Measurements from ENCODE around the gene GOLGA3. TPM values are rescaled to one million over a fixed set of nuclear protein-coding genes. Genes with fewer than 3 reads are reported as not detected.
"Not testable (repeated sequence)": the region's sequence is repeated elsewhere in the genome, so short reads cannot be mapped to it uniquely, and the experiment has no call there.

GOLGA3 gene
- total RNA-seq, 1 donor, result 127 TPM

DNA sequence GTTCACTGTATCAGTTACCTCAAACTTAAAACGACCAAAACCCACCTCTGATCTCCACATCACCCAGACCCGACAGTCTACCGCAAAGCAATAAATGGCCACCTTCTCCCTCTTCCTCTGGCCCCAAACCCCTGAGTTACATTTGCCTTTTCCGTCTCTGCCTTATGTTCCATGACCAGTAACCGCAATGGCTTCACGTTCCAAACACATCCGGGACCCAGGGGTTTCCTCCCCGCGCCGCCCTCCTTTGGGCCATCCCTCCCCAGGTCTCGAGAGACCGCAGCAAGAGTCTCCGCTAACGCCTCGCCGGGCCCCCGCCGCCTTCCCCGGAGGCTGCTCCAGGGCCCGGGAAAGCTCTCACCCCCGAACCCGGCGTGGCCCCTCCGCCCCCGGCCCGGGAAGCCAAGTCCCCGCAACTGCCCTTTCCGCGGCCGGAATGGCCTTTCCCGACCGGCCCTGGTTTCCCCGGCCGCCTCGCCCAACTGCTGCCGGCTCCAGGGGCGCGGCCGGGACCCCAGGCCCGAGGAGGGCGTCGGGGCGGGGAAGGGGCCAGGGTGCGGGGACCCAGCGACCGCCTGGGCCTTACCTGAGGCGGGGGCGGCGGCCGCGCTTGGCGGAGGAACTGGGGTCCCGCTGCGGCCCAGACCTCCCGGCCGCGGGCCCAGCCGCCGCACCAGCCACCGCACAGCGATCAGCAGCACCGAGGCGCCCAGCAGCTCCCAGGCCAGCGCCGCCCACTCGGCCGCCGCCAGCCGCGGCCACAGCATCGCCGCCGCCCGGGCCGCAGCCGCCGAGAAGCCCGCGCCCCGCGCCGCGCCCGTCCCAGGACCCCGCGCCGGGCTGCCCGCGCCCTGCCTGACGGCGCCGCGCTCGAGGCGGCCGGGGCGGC lies 67.4 kb downstream of the GOLGA3 start, which contains the start of gene ANKLE2:
ANKLE2 (minus strand) TSS at position 801 of the 889 bp plus-strand sequence; CDS start at position 767, 34 bp downstream.
- peak; percentile 97 for DNase-seq (ENCODE audit: insufficient read length, low spot score, missing footprints)
- Histone ChIP-seq H3K36me3 (ENCODE audit: insufficient read depth, low read length) (peaks cover 12% of the 10 kb centered on the region), H3K27ac (ENCODE audit: low read depth, low read length) (peak within 1 kb of the TSS; percentile 95), H2AFZ (ENCODE audit: low read length) (peak within 1 kb of the TSS; percentile 77), H3K27me3 (ENCODE audit: insufficient read depth, low read length) (no peaks in the 10 kb centered on the region), H3K4me3 (ENCODE audit: insufficient read depth, low read length) (peak within 1 kb of the TSS; percentile 81), H3K4me2 (ENCODE audit: insufficient read depth, low read length) (peak within 1 kb of the TSS; percentile 89), H3K4me1 (ENCODE audit: insufficient read depth, low read length) (peaks cover 14% of the 10 kb centered on the region), H3K9me3 (ENCODE audit: low read depth, low read length) (no peaks in the 10 kb centered on the region), H3K79me2 (ENCODE audit: insufficient read depth, low read length) (peaks cover 56% of the 10 kb centered on the region), H4K20me1 (ENCODE audit: insufficient read depth, low read length) (peaks cover 38% of the 10 kb centered on the region)
- TF ChIP-seq, protein P1, sequence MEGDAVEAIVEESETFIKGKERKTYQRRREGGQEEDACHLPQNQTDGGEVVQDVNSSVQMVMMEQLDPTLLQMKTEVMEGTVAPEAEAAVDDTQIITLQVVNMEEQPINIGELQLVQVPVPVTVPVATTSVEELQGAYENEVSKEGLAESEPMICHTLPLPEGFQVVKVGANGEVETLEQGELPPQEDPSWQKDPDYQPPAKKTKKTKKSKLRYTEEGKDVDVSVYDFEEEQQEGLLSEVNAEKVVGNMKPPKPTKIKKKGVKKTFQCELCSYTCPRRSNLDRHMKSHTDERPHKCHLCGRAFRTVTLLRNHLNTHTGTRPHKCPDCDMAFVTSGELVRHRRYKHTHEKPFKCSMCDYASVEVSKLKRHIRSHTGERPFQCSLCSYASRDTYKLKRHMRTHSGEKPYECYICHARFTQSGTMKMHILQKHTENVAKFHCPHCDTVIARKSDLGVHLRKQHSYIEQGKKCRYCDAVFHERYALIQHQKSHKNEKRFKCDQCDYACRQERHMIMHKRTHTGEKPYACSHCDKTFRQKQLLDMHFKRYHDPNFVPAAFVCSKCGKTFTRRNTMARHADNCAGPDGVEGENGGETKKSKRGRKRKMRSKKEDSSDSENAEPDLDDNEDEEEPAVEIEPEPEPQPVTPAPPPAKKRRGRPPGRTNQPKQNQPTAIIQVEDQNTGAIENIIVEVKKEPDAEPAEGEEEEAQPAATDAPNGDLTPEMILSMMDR (IDR thresholded peaks at IDR 0.05; ENCODE audit: extremely low read depth, low read depth, low read length), result no peak

DNA sequence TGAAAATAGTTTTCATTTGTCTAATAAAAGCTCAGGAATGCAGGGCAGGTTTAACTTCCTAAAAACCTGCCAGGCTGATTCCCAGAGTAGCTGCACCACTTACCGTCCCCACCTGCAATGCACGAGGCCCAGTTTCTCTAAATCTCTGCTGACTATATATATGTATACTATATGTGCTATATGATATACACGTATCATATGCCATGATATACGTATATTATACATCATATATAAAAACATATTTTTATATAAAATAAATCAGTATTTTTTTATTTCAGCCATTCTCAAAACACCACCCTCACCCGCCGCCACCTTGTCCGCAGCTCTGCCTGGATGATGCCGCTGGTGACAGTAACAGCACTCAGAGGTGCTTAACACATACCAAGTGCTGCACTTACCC lies 69.3 kb downstream of the GOLGA3 start:
- Histone ChIP-seq H3K27me3 (ENCODE audit: insufficient read depth, low read length) (no peaks in the 10 kb centered on the region), H3K4me2 (ENCODE audit: insufficient read depth, low read length) (peak overlapping the region; percentile 89), H3K79me2 (ENCODE audit: insufficient read depth, low read length) (peaks cover 75% of the 10 kb centered on the region), H3K9me3 (ENCODE audit: low read depth, low read length) (no peaks in the 10 kb centered on the region), H2AFZ (ENCODE audit: low read length) (no peak overlapping the region), H3K27ac (ENCODE audit: low read depth, low read length) (peak overlapping the region; percentile 95), H3K4me3 (ENCODE audit: insufficient read depth, low read length) (no peak overlapping the region), H3K36me3 (ENCODE audit: insufficient read depth, low read length) (peaks cover 20% of the 10 kb centered on the region), H3K4me1 (ENCODE audit: insufficient read depth, low read length) (peaks cover 13% of the 10 kb centered on the region), H4K20me1 (ENCODE audit: insufficient read depth, low read length) (peaks cover 42% of the 10 kb centered on the region)
- TF ChIP-seq, protein P1 (IDR thresholded peaks at IDR 0.05; ENCODE audit: extremely low read depth, low read depth, low read length), result no peak
- DNase-seq (ENCODE audit: insufficient read length, low spot score, missing footprints), result peak; percentile 60

DNA sequence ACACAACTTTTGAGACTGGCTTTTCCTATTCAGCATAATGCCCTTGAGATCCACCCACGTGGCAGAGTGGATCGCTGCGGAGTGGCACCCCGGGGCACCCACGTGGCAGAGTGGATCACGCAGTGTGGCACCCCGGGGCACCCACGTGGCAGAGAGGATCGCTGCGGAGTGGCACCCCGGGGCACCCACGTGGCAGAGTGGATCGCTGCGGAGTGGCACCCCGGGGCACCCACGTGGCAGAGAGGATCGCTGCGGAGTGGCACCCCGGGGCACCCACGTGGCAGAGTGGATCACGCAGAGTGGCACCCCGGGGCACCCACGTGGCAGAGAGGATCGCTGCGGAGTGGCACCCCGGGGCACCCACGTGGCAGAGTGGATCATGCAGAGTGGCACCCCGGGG lies 69.8 kb downstream of the GOLGA3 start:
- not testable (repeated sequence) for H2AFZ ChIP-seq (ENCODE audit: low read length); H3K9me3 ChIP-seq (ENCODE audit: low read depth, low read length); H3K4me3 ChIP-seq (ENCODE audit: insufficient read depth, low read length); H3K27ac ChIP-seq (ENCODE audit: low read depth, low read length); H3K27me3 ChIP-seq (ENCODE audit: insufficient read depth, low read length); DNase-seq (ENCODE audit: insufficient read length, low spot score, missing footprints); H3K4me2 ChIP-seq (ENCODE audit: insufficient read depth, low read length)
- Histone ChIP-seq H3K79me2 (ENCODE audit: insufficient read depth, low read length) (peaks cover 78% of the 10 kb centered on the region), H4K20me1 (ENCODE audit: insufficient read depth, low read length) (peaks cover 42% of the 10 kb centered on the region), H3K4me1 (ENCODE audit: insufficient read depth, low read length) (peaks cover 13% of the 10 kb centered on the region), H3K36me3 (ENCODE audit: insufficient read depth, low read length) (peaks cover 24% of the 10 kb centered on the region)

DNA sequence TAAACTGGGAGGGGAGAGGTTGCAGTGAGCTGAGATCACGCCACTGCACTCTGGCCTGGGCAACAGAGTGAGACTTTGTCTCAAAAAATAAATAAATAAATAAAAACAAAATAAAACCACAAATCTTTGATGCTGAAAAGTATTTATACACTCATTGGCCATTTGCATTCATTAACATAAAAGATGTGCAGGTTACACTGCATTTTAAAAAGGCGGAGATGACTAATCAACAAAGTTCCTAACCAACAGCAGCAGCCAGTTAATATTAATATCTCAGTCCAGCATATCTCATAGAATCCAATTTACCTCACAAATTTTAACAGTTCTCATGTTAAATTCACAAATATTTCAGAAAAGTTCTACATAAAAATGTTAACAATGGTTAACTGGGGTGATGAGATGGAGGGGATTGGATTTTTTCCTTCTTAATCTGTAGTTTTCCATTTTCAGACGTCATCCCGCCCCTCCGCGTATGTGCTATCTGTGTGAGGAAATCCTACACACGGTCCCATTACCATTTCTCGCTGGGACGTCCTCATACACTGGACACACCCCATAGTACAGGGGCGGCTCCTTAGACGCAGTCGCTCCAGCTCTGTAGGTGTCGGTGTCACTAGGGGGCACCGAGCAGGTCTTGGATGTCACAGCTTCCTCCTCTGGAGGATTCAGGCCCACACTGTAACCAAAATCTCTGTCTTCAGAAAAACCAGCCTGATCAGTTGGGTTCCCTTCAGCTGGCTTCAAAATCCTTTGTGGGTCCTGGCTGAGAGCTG lies 74.3 kb downstream of the GOLGA3 start:
- Histone ChIP-seq H2AFZ (ENCODE audit: low read length) (no peak overlapping the region), H4K20me1 (ENCODE audit: insufficient read depth, low read length) (peaks cover 53% of the 10 kb centered on the region), H3K4me3 (ENCODE audit: insufficient read depth, low read length) (no peak overlapping the region), H3K79me2 (ENCODE audit: insufficient read depth, low read length) (peaks cover 94% of the 10 kb centered on the region), H3K9me3 (ENCODE audit: low read depth, low read length) (no peaks in the 10 kb centered on the region), H3K4me1 (ENCODE audit: insufficient read depth, low read length) (no peaks in the 10 kb centered on the region), H3K27ac (ENCODE audit: low read depth, low read length) (no peak overlapping the region), H3K27me3 (ENCODE audit: insufficient read depth, low read length) (no peaks in the 10 kb centered on the region), H3K4me2 (ENCODE audit: insufficient read depth, low read length) (no peak overlapping the region), H3K36me3 (ENCODE audit: insufficient read depth, low read length) (peaks cover 63% of the 10 kb centered on the region)
- no peak for DNase-seq (ENCODE audit: insufficient read length, low spot score, missing footprints)
- TF ChIP-seq, protein P1 (IDR thresholded peaks at IDR 0.05; ENCODE audit: extremely low read depth, low read depth, low read length), result no peak

DNA sequence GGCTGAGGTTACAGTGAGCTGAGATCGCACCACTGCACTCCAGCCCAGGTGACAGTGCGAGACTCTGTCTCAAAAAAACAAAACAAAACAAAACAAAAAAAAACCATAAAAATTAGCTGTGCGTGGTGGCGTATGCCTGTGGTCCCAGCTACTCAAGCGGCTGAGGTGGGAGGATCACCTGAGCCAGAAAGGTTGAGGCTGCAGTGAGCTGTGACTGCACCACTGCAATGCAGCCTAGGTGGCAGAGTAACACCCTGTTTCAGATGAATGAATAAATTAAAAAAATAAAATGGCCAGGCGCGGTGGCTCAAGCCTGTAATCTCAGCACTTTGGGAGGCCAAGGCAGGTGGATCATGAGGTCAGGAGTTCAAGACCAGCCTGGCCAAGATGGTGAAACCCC lies 75.0 kb downstream of the GOLGA3 start:
- H2AFZ ChIP-seq (ENCODE audit: low read length); H3K27me3 ChIP-seq (ENCODE audit: insufficient read depth, low read length); H3K27ac ChIP-seq (ENCODE audit: low read depth, low read length); H3K4me1 ChIP-seq (ENCODE audit: insufficient read depth, low read length); H3K4me2 ChIP-seq (ENCODE audit: insufficient read depth, low read length); DNase-seq (ENCODE audit: insufficient read length, low spot score, missing footprints); H3K4me3 ChIP-seq (ENCODE audit: insufficient read depth, low read length); H3K9me3 ChIP-seq (ENCODE audit: low read depth, low read length): not testable (repeated sequence)
- Histone ChIP-seq H4K20me1 (ENCODE audit: insufficient read depth, low read length) (peaks cover 48% of the 10 kb centered on the region), H3K79me2 (ENCODE audit: insufficient read depth, low read length) (peaks cover 91% of the 10 kb centered on the region), H3K36me3 (ENCODE audit: insufficient read depth, low read length) (peaks cover 61% of the 10 kb centered on the region)
